Measurements from ENCODE around the gene PLAU. TPM values are rescaled to one million over a fixed set of nuclear protein-coding genes. Genes with fewer than 3 reads are reported as not detected.
A peak's percentile ranks its signal among the peaks of the same experiment; 100 is the strongest.

PLAU gene
- total and polyA plus RNA-seq, 9 of the 15 experiments (the other 6 are each of a cell fraction or from before 2014, with no cell fraction given), result 2.1 to 16.9 (median 3.3) TPM

- H3K9ac ChIP-seq (ENCODE audit: insufficient read depth in 1 of 2, low read depth in 2 of 2, low read length in 2 of 2), result no peak overlapping the region
- H3K27ac ChIP-seq (ENCODE audit: extremely low read depth, low read depth, low read length), result no peak overlapping the region
- H2AFZ ChIP-seq (ENCODE audit: low read depth, low read length), result peak overlapping the region; percentile 86
- peak; percentile 96 for ATAC-seq
- CTCF ChIA-PET (ENCODE audit: low intra/inter-chr PET ratio), result interaction anchor here (0.7 to 1.9 kb wide), 8 partner anchors 13 to 350 kb away, joined by 3 to 41 read pairs (median 4); no protein-coding TSS in a partner anchor
- H3K4me2 ChIP-seq (ENCODE audit: insufficient read depth, low read length), result peak overlapping the region; percentile 58
- H3K9me1 ChIP-seq (ENCODE audit: control insufficient read depth, insufficient read depth, low read length), result no peaks in the 10 kb centered on the region
- H3K9me3 ChIP-seq (replicated peaks; ENCODE audit: control insufficient read depth, insufficient read depth, low read depth, low read length), result no peaks in the 10 kb centered on the region
- intact Hi-C loops (cut with micrococcal nuclease), result loop anchor here (1.0 to 2.0 kb wide), 5 partner anchors 30 to 350 kb away; partner anchors contain the start of gene NDST2
- no peaks in the 10 kb centered on the region for H3K27me3 ChIP-seq (ENCODE audit: control insufficient read depth in 2 of 2, insufficient read depth in 2 of 2, low read length in 2 of 2)
- no peaks in the 10 kb centered on the region for H4K20me1 ChIP-seq (replicated peaks; ENCODE audit: control insufficient read depth, insufficient read depth, low read length)
- POLR2A ChIA-PET, result interaction anchor here (0.6 to 2.6 kb wide), 21 partner anchors 9 to 969 kb away, joined by 3 to 15 read pairs (median 4); partner anchors contain the start of gene CHCHD1
- peaks cover 21 to 31% of the 10 kb centered on the region in 2 experiments; a peak in 4 of 5 replicates for H3K4me1 ChIP-seq (replicated peaks in 1 of 2; ENCODE audit: control insufficient read depth in 2 of 2, insufficient read depth in 2 of 2, low read length in 2 of 2)
- peak; percentile 97 for FAIRE-seq
- WGBS (ENCODE audit: insufficient coverage, low coverage, missing lambda C conversion rate), result 16% methylated on average over 14 of the region's 14 CpGs
- H3K4me3 ChIP-seq, result no peak overlapping the region
- BruUV-seq (replicated peaks), result no TSS peak
- in situ Hi-C loops (cut with MboI), result loop anchor here (5.0 to 10.0 kb wide), 6 partner anchors 32 to 627 kb away; partner anchors contain the start of gene MRPS16
- H3K36me3 ChIP-seq (ENCODE audit: control insufficient read depth, insufficient read depth, low read length), result no peaks in the 10 kb centered on the region
- DNase-seq (ENCODE audit: extremely low read depth in 1 of 4, low spot score in 3 of 4), result peak; percentile 89 to 98 (median 90)
- H3K79me2 ChIP-seq (ENCODE audit: control insufficient read depth, insufficient read depth, low read length), result no peaks in the 10 kb centered on the region
- TF ChIP-seq HEY1 (CRISPR knock-in tag; IDR thresholded peaks at IDR 0.05; ENCODE audit: borderline replicate concordance) (no peak), EWSR1 (IDR thresholded peaks at IDR 0.05; ENCODE audit: borderline replicate concordance, low read depth, partially characterized antibody) (no peak), ZNF311 (CRISPR knock-in tag; IDR thresholded peaks at IDR 0.05) (no peak), SIN3B (IDR thresholded peaks at IDR 0.05; ENCODE audit: low read depth) (no peak), HMG20A (CRISPR knock-in tag; conservative IDR thresholded peaks at IDR 0.05) (no peak), ZNF449 (CRISPR knock-in tag; IDR thresholded peaks at IDR 0.05) (no peak), RFX7 (CRISPR knock-in tag; IDR thresholded peaks at IDR 0.05) (no peak), SPI1 (IDR thresholded peaks at IDR 0.05; ENCODE audit: borderline replicate concordance, low read depth, low read length) (peak; percentile 24; the same call in 1 of the 2 replicates), ZNF280B (CRISPR knock-in tag; IDR thresholded peaks at IDR 0.05) (no peak), ZBTB7A (IDR thresholded peaks at IDR 0.05; ENCODE audit: borderline replicate concordance, control insufficient read depth, low read depth, low read length) (no peak), ZFP30 (CRISPR knock-in tag; IDR thresholded peaks at IDR 0.05; ENCODE audit: borderline replicate concordance) (no peak), KLF16 (IDR thresholded peaks at IDR 0.05) (peak; percentile 67)
- TF ChIP-seq, protein P1, sequence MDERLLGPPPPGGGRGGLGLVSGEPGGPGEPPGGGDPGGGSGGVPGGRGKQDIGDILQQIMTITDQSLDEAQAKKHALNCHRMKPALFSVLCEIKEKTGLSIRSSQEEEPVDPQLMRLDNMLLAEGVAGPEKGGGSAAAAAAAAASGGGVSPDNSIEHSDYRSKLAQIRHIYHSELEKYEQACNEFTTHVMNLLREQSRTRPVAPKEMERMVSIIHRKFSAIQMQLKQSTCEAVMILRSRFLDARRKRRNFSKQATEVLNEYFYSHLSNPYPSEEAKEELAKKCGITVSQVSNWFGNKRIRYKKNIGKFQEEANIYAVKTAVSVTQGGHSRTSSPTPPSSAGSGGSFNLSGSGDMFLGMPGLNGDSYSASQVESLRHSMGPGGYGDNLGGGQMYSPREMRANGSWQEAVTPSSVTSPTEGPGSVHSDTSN (CRISPR knock-in tag; IDR thresholded peaks at IDR 0.05; ENCODE audit: low read depth), result peak; percentile 45; the same call in 1 of the 2 replicates
- TF ChIP-seq, protein P1 (tag; conservative IDR thresholded peaks at IDR 0.05; ENCODE audit: low read depth), result peak; percentile 98
- TF ChIP-seq, protein P2, sequence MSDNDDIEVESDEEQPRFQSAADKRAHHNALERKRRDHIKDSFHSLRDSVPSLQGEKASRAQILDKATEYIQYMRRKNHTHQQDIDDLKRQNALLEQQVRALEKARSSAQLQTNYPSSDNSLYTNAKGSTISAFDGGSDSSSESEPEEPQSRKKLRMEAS (CRISPR knock-in tag; IDR thresholded peaks at IDR 0.05), result peak; percentile 81
Observed at GRCh38 chr10:73879296-73880173, 31.4 kb upstream of the PLAU start.

All from K562 (cell line).